GM18858 (cell line): ENCODE data around the gene MDH1B.
"Not testable (repeated sequence)": the region's sequence is repeated elsewhere in the genome, so short reads cannot be mapped to it uniquely, and the experiment has no call there.

Source experiments
- ATAC-seq: cut with Tn5 transposase; IDR thresholded peaks from one replicate; pipeline ENCODE4 v1.9.1; 2021; ENCODE audit not compliant: unreplicated experiment

Gene MDH1B

GRCh38 chr2:206774871-206775270 lies 9.7 kb upstream of the MDH1B start:
- no peak for ATAC-seq

- ATAC-seq, result no peak
These were observed 1.2 kb upstream of the MDH1B start for GRCh38 chr2:206766057-206766930.

GRCh38 chr2:206764673-206765241 lies 371 bp downstream of the MDH1B start:
- ATAC-seq, result no peak

- ATAC-seq, result no peak
These were observed 8.3 kb downstream of the MDH1B start for GRCh38 chr2:206756816-206757215.

- ATAC-seq, result no peak
These were observed 24.3 kb downstream of the MDH1B start for GRCh38 chr2:206740800-206741199.

- no peak for ATAC-seq
These were observed 25.9 kb downstream of the MDH1B start for GRCh38 chr2:206739271-206739670.

- ATAC-seq, result no peak
These were observed 28.2 kb downstream of the MDH1B start for GRCh38 chr2:206736935-206737334.

GRCh38 chr2:206733341-206733740 lies 31.8 kb downstream of the MDH1B start:
- ATAC-seq, result no peak

- ATAC-seq, result no peak
These were observed 36.6 kb downstream of the MDH1B start for GRCh38 chr2:206728277-206729199.

- no peak for ATAC-seq
These were observed 37.8 kb downstream of the MDH1B start for GRCh38 chr2:206727287-206727686.

GRCh38 chr2:206723288-206723687 lies 41.8 kb downstream of the MDH1B start:
- no peak for ATAC-seq

GRCh38 chr2:206721256-206721920 lies 43.7 kb downstream of the MDH1B start:
- peak; percentile 85 for ATAC-seq

- no peak for ATAC-seq
These were observed 46.8 kb downstream of the MDH1B start, which contains the start of gene DYTN for GRCh38 chr2:206718296-206718695. DYTN (minus strand) TSS chr2:206718396; CDS start chr2:206718279, 117 bp downstream.

- ATAC-seq, result no peak
These were observed 48.5 kb downstream of the MDH1B start for GRCh38 chr2:206716623-206717022.

- ATAC-seq, result not testable (repeated sequence)
These were observed 49.9 kb downstream of the MDH1B start for GRCh38 chr2:206715183-206715582.

GRCh38 chr2:206713746-206714145 lies 51.4 kb downstream of the MDH1B start:
- ATAC-seq, result peak; percentile 45

- no peak for ATAC-seq
These were observed 56.8 kb downstream of the MDH1B start for GRCh38 chr2:206708286-206708685.

GRCh38 chr2:206707164-206707701 lies 57.9 kb downstream of the MDH1B start:
- ATAC-seq, result no peak

- no peak for ATAC-seq
These were observed 63.0 kb downstream of the MDH1B start for GRCh38 chr2:206701952-206702605.

GRCh38 chr2:206700156-206700555 lies 65.0 kb downstream of the MDH1B start:
- ATAC-seq, result no peak
